ENCODE data around the gene NHLRC4. TPM values are rescaled to one million over a fixed set of nuclear protein-coding genes. Genes with fewer than 3 reads are reported as not detected.

Gene NHLRC4
- total and polyA plus RNA-seq, 2 of the 13 experiments (the other 11 are each of a cell fraction or from before 2014, with no cell fraction given) = 0.40 to 0.59 TPM

GRCh38 chr16:578870-579405 is 12.1 kb downstream of the NHLRC4 start (continued):
- TF ChIP-seq ZBTB26 (CRISPR knock-in tag; IDR thresholded peaks at IDR 0.05; ENCODE audit: borderline replicate concordance) (no peak), TBX2 (CRISPR knock-in tag; IDR thresholded peaks at IDR 0.05; ENCODE audit: borderline replicate concordance) (no peak; the same call in 1 of the 2 replicates), MTERF4 (CRISPR knock-in tag; IDR thresholded peaks at IDR 0.05) (0 out of 2 replicates have a peak, but pooled peaks have one; percentile 45), HNRNPH1 (optimal IDR thresholded peaks at IDR 0.05; ENCODE audit: low read depth, low read length) (no peak), PLRG1 (conservative IDR thresholded peaks at IDR 0.05) (no peak), GABPB1 (CRISPR knock-in tag; IDR thresholded peaks at IDR 0.05) (peak; percentile 72), NONO (IDR thresholded peaks at IDR 0.05) (no peak), NONO (CRISPR knock-in tag; conservative IDR thresholded peaks at IDR 0.05) (peak; percentile 70), CBX5 (CRISPR knock-in tag; IDR thresholded peaks at IDR 0.05; ENCODE audit: borderline replicate concordance) (peak; percentile 72), TEAD3 (CRISPR knock-in tag; optimal IDR thresholded peaks at IDR 0.05; ENCODE audit: borderline replicate concordance) (peak; percentile 46), ZNF552 (CRISPR knock-in tag; IDR thresholded peaks at IDR 0.05; ENCODE audit: borderline replicate concordance) (0 out of 2 replicates have a peak, but pooled peaks have one; percentile 20), RNF2 (conservative IDR thresholded peaks at IDR 0.05; ENCODE audit: low read depth) (no peak), KDM2A (CRISPR knock-in tag; IDR thresholded peaks at IDR 0.05; ENCODE audit: borderline replicate concordance, low read depth) (peak; percentile 84), POGZ (CRISPR knock-in tag; IDR thresholded peaks at IDR 0.05) (peak; percentile 35; the same call in 1 of the 2 replicates)
- TF ChIP-seq, protein P1, sequence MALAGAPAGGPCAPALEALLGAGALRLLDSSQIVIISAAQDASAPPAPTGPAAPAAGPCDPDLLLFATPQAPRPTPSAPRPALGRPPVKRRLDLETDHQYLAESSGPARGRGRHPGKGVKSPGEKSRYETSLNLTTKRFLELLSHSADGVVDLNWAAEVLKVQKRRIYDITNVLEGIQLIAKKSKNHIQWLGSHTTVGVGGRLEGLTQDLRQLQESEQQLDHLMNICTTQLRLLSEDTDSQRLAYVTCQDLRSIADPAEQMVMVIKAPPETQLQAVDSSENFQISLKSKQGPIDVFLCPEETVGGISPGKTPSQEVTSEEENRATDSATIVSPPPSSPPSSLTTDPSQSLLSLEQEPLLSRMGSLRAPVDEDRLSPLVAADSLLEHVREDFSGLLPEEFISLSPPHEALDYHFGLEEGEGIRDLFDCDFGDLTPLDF (CRISPR knock-in tag; IDR thresholded peaks at IDR 0.05) = no peak
- TF ChIP-seq, protein P2, sequence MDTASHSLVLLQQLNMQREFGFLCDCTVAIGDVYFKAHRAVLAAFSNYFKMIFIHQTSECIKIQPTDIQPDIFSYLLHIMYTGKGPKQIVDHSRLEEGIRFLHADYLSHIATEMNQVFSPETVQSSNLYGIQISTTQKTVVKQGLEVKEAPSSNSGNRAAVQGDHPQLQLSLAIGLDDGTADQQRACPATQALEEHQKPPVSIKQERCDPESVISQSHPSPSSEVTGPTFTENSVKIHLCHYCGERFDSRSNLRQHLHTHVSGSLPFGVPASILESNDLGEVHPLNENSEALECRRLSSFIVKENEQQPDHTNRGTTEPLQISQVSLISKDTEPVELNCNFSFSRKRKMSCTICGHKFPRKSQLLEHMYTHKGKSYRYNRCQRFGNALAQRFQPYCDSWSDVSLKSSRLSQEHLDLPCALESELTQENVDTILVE (CRISPR knock-in tag; IDR thresholded peaks at IDR 0.05) = no peak
- TF ChIP-seq, protein P3, sequence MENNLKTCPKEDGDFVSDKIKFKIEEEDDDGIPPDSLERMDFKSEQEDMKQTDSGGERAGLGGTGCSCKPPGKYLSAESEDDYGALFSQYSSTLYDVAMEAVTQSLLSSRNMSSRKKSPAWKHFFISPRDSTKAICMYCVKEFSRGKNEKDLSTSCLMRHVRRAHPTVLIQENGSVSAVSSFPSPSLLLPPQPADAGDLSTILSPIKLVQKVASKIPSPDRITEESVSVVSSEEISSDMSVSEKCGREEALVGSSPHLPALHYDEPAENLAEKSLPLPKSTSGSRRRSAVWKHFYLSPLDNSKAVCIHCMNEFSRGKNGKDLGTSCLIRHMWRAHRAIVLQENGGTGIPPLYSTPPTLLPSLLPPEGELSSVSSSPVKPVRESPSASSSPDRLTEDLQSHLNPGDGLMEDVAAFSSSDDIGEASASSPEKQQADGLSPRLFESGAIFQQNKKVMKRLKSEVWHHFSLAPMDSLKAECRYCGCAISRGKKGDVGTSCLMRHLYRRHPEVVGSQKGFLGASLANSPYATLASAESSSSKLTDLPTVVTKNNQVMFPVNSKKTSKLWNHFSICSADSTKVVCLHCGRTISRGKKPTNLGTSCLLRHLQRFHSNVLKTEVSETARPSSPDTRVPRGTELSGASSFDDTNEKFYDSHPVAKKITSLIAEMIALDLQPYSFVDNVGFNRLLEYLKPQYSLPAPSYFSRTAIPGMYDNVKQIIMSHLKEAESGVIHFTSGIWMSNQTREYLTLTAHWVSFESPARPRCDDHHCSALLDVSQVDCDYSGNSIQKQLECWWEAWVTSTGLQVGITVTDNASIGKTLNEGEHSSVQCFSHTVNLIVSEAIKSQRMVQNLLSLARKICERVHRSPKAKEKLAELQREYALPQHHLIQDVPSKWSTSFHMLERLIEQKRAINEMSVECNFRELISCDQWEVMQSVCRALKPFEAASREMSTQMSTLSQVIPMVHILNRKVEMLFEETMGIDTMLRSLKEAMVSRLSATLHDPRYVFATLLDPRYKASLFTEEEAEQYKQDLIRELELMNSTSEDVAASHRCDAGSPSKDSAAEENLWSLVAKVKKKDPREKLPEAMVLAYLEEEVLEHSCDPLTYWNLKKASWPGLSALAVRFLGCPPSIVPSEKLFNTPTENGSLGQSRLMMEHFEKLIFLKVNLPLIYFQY (CRISPR knock-in tag; IDR thresholded peaks at IDR 0.05; ENCODE audit: borderline replicate concordance) = peak; percentile 56; the same call in 1 of the 2 replicates
- TF ChIP-seq, protein P4, sequence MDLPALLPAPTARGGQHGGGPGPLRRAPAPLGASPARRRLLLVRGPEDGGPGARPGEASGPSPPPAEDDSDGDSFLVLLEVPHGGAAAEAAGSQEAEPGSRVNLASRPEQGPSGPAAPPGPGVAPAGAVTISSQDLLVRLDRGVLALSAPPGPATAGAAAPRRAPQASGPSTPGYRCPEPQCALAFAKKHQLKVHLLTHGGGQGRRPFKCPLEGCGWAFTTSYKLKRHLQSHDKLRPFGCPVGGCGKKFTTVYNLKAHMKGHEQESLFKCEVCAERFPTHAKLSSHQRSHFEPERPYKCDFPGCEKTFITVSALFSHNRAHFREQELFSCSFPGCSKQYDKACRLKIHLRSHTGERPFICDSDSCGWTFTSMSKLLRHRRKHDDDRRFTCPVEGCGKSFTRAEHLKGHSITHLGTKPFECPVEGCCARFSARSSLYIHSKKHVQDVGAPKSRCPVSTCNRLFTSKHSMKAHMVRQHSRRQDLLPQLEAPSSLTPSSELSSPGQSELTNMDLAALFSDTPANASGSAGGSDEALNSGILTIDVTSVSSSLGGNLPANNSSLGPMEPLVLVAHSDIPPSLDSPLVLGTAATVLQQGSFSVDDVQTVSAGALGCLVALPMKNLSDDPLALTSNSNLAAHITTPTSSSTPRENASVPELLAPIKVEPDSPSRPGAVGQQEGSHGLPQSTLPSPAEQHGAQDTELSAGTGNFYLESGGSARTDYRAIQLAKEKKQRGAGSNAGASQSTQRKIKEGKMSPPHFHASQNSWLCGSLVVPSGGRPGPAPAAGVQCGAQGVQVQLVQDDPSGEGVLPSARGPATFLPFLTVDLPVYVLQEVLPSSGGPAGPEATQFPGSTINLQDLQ (CRISPR knock-in tag; IDR thresholded peaks at IDR 0.05) = no peak
